ENCODE data around the gene ADK.
"Not testable (repeated sequence)": the region's sequence is repeated elsewhere in the genome, so short reads cannot be mapped to it uniquely, and the experiment has no call there.

Gene ADK

DNA sequence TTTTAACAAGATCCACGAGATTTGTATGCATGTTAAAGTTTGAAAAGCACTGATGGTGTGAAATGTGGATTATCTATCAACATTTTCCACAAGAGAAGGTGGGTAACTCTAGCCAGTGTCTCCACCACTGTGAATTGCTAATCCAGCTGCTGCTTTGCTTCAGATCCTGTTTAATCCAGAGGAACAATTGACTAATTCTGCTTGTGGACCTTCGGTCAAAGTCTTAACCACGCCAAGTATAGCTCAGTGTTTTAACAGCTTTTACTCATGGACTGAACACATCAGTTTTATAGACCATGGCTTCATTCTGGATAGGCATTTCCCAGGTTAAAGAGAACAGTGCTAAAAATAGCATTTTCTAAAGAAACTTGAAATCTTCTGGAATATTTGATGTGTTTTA is 23.5 kb downstream of the ADK start:
- Histone ChIP-seq H3K9me3 (ENCODE audit: control insufficient read depth, insufficient read depth, low read length) (no peaks in the 10 kb centered on the region), H3K4me1 (ENCODE audit: control insufficient read depth, insufficient read depth, low read length) (peaks cover 8% of the 10 kb centered on the region), H3K4me3 (ENCODE audit: low read depth, low read length) (no peak overlapping the region), H3K9ac (ENCODE audit: low read depth, low read length) (no peak overlapping the region), H3K36me3 (ENCODE audit: control insufficient read depth, insufficient read depth, low read length) (no peaks in the 10 kb centered on the region), H3K27me3 (ENCODE audit: control insufficient read depth, insufficient read depth, low read length) (no peaks in the 10 kb centered on the region)

DNA sequence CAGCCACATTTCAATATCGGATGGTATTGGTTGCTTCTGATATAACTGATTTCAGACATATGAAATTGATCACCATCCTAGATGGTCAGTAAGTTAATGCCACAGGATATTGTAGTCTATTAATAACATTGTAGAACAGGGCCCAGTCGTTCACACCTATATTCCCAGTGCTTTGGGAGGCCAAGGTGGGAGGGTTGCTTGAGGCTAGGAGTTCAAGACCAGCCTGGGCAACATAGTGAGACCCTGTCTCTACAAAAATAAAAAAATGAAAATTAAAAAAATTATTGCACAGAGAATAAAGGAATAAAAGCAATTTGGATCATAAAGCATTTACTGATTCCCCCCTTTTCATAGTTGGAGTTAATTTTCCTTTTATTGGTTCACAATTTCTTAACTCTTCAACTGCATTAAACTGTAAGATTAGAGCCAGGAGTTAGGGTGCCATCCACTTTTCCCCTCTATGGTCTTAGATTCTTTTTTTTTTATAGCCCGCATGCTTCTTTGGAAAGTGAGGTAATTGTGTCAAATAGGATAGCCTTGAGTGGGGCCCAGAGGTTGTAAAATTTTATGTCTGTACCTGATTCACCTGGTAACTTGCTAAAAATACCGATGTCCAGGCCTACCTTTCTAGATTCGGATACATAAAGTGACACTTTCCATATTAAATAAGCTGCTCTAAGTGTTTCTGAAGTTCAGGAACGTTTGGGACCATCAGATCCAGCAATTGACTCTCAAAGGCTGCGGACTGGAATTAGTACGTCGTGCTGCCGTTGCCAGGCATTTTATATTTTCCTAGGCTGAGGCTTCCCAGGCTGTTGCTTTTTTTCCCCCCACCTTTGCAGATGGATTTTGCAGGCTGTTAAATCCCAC is 24.7 kb downstream of the ADK start:
- Histone ChIP-seq H3K4me3 (ENCODE audit: low read depth, low read length) (peak overlapping the region; percentile 97), H3K4me1 (ENCODE audit: control insufficient read depth, insufficient read depth, low read length) (peaks cover 8% of the 10 kb centered on the region), H3K36me3 (ENCODE audit: control insufficient read depth, insufficient read depth, low read length) (no peaks in the 10 kb centered on the region), H3K27me3 (ENCODE audit: control insufficient read depth, insufficient read depth, low read length) (no peaks in the 10 kb centered on the region), H3K9me3 (ENCODE audit: control insufficient read depth, insufficient read depth, low read length) (no peaks in the 10 kb centered on the region), H3K9ac (ENCODE audit: low read depth, low read length) (peak overlapping the region; percentile 93)

DNA sequence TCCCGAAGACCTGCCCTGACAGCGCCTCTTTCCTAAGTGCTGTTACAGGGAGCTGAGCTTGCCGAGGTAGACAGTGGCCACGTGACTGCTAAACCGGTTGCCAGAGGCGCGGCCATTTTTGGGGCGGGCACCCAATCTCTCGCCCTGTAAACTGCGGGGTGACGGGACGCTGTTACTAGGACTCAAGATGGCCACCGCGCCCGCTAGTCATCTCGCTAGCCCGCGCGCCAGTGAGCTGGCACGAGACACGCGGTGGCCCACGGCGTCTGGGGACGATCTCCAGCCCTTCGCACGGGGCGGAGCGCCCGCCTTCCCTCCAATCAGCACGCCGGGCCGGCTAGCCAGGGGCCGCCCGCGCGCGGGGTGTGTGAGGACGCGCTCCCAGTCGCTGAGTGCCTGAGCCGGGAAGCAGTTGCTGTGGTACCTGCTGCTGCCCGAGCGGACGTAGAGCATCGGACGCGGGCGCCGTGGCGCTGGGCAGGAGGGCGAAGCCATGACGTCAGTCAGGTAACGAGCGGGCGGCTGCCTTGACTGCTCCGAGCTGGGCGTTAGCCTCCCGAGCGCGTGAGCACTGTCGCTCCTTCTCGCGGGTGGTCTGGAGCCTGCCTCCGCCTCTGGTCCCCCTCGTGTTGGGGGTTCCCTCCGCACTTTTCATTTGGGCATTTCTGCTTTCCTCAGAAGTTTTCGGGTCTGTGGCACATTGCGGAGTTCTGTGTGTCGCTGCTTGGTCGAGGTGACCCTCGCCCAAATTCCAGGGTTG is 25.5 kb downstream of the ADK start:
- Histone ChIP-seq H3K36me3 (ENCODE audit: control insufficient read depth, insufficient read depth, low read length) (no peaks in the 10 kb centered on the region), H3K9me3 (ENCODE audit: control insufficient read depth, insufficient read depth, low read length) (no peaks in the 10 kb centered on the region), H3K4me3 (ENCODE audit: low read depth, low read length) (peak overlapping the region; percentile 97), H3K4me1 (ENCODE audit: control insufficient read depth, insufficient read depth, low read length) (peaks cover 8% of the 10 kb centered on the region), H3K27me3 (ENCODE audit: control insufficient read depth, insufficient read depth, low read length) (no peaks in the 10 kb centered on the region), H3K9ac (ENCODE audit: low read depth, low read length) (peak overlapping the region; percentile 93)

DNA sequence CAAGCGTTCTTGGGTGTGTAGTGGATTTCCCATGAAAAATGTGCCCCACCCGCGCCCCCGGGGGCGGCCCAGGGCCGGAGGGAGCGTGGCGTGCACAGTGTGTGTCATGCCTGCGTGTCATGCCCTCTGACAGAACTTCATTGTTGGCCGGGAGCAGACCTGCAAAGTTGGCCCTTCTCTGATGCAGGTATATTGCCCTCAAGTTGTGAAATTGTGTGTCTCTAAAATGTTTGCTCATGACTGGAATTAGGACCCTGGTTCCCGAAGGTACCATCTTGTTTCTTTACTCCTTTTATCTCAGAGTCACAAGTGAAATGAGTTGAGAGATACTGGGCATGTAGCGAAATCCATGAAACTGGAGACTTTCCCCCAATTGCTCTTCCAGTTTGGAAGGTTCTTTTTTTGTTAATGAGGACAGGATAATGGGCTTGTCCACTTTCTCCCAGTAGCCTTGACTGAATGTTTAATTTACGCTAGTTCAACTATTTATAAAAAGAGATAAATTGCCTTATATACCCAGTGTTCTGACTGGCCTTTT is 26.2 kb downstream of the ADK start:
- Histone ChIP-seq H3K9ac (ENCODE audit: low read depth, low read length) (peak overlapping the region; percentile 93), H3K27me3 (ENCODE audit: control insufficient read depth, insufficient read depth, low read length) (no peaks in the 10 kb centered on the region), H3K4me1 (ENCODE audit: control insufficient read depth, insufficient read depth, low read length) (peaks cover 11% of the 10 kb centered on the region), H3K4me3 (ENCODE audit: low read depth, low read length) (peak overlapping the region; percentile 97), H3K36me3 (ENCODE audit: control insufficient read depth, insufficient read depth, low read length) (no peaks in the 10 kb centered on the region), H3K9me3 (ENCODE audit: control insufficient read depth, insufficient read depth, low read length) (no peaks in the 10 kb centered on the region)

DNA sequence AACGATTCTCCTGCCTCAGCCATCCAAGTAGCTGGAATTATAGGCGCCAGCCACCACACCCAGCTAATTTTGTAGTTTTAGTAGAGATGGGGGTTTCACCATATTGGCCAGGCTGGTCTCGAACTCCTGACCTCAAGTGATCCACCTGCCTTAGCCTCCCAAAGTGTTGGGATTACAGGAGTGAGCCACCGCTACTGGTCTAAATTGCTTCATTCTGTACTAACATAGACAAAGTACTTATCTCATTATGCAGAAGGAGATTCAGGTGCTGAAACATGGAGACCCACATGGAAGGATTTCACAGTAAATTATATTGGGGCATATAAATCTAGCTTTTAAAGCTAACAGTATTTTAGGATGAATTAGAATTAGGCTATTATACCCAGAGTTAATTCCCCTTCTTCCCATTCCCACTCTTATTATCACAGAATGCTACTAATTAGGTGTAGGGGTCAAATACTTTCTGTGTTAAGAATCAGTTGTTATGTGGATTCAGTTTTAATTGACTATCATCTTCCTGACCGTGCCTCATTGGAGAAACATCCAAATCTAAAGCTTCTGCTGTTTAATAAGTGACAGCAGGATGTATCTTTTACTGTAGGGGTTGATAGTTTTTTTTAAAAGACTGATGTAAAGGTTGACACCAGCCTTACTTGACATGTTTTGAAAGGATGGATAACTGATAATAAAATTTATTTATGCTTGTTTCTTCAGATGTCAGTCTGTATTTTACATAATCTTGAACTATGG is 27.2 kb downstream of the ADK start:
- Histone ChIP-seq H3K9me3 (ENCODE audit: control insufficient read depth, insufficient read depth, low read length) (no peaks in the 10 kb centered on the region), H3K27me3 (ENCODE audit: control insufficient read depth, insufficient read depth, low read length) (no peaks in the 10 kb centered on the region), H3K36me3 (ENCODE audit: control insufficient read depth, insufficient read depth, low read length) (no peaks in the 10 kb centered on the region), H3K4me1 (ENCODE audit: control insufficient read depth, insufficient read depth, low read length) (peaks cover 11% of the 10 kb centered on the region), H3K9ac (ENCODE audit: low read depth, low read length) (no peak overlapping the region), H3K4me3 (ENCODE audit: low read depth, low read length) (no peak overlapping the region)

DNA sequence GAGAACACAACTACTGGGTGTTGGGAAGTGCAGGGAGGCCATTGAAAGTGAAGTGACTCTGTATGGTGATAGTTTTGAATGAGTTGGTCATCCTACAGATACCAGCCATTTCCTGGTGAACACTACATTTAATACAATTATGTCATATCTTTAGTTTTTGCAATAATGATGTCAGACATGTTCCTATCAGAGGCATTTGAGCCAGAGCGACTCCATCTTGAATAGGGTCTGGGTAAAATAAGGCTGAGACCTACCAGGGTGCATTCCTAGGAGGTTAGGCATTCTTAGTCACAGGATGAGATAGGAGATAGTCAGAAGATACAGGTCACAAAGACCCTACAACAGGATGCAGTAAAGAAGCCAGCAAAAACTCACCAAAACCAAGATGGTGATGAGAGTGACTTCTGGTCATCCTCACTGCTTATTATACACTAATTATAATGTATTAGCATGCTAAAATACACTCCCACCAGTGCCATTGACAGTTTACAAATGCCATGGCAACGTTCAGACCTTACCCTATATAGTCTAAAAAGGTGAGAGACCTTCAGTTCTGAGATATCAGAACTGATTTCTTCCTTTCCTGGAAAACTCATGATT is 28.2 kb downstream of the ADK start:
- peaks cover 11% of the 10 kb centered on the region for H3K4me1 ChIP-seq (ENCODE audit: control insufficient read depth, insufficient read depth, low read length)

DNA sequence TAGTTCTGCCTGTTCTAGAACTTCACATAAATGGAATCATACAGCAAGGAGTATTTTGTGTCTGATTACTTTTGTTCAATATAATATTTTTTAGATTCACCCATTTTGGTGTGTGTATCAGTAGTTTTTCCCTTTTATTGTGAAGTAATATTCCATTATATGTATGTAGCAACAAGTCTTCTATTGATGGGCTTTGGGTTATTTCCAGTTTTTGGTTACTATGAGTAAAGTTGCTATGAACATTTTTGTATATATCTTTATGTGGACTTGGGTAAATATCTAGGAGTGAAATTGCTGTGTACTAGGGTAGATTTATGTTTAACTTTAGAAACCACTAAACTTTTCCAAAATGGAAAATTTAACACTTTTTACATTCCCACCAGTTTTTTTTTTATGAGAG is 35.7 kb downstream of the ADK start:
- Histone ChIP-seq H3K9ac (ENCODE audit: low read depth, low read length) (no peak overlapping the region), H3K36me3 (ENCODE audit: control insufficient read depth, insufficient read depth, low read length) (no peaks in the 10 kb centered on the region), H3K4me3 (ENCODE audit: low read depth, low read length) (no peak overlapping the region), H3K4me1 (ENCODE audit: control insufficient read depth, insufficient read depth, low read length) (peaks cover 5% of the 10 kb centered on the region), H3K27me3 (ENCODE audit: control insufficient read depth, insufficient read depth, low read length) (no peaks in the 10 kb centered on the region), H3K9me3 (ENCODE audit: control insufficient read depth, insufficient read depth, low read length) (no peaks in the 10 kb centered on the region)

More for the DNA sequence above, 28.2 kb downstream of the ADK start:
- Histone ChIP-seq H3K4me3 (ENCODE audit: low read depth, low read length) (no peak overlapping the region), H3K36me3 (ENCODE audit: control insufficient read depth, insufficient read depth, low read length) (no peaks in the 10 kb centered on the region), H3K9me3 (ENCODE audit: control insufficient read depth, insufficient read depth, low read length) (no peaks in the 10 kb centered on the region), H3K27me3 (ENCODE audit: control insufficient read depth, insufficient read depth, low read length) (no peaks in the 10 kb centered on the region), H3K9ac (ENCODE audit: low read depth, low read length) (no peak overlapping the region)

DNA sequence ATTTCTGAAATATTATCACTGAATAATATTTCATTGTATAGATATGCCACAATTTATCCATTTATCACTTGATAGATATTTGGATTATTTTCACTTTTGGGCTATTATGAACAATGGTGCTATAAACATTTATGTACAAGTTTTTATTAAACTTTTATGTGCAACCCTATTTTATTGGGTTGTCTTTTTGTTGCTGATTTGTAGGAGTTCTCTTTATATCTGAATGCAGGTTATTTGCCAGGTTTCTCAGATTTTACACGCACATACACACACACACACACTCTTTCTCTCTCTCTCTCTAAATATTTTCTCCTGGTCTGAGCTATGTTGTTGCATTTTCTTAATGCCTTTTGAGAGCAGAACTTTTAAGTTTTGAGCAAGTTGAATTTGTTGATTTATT is 36.2 kb downstream of the ADK start:
- Histone ChIP-seq H3K4me1 (ENCODE audit: control insufficient read depth, insufficient read depth, low read length) (peaks cover 3% of the 10 kb centered on the region), H3K27me3 (ENCODE audit: control insufficient read depth, insufficient read depth, low read length) (no peaks in the 10 kb centered on the region), H3K4me3 (ENCODE audit: low read depth, low read length) (no peak overlapping the region), H3K9me3 (ENCODE audit: control insufficient read depth, insufficient read depth, low read length) (no peaks in the 10 kb centered on the region), H3K9ac (ENCODE audit: low read depth, low read length) (no peak overlapping the region), H3K36me3 (ENCODE audit: control insufficient read depth, insufficient read depth, low read length) (no peaks in the 10 kb centered on the region)

DNA sequence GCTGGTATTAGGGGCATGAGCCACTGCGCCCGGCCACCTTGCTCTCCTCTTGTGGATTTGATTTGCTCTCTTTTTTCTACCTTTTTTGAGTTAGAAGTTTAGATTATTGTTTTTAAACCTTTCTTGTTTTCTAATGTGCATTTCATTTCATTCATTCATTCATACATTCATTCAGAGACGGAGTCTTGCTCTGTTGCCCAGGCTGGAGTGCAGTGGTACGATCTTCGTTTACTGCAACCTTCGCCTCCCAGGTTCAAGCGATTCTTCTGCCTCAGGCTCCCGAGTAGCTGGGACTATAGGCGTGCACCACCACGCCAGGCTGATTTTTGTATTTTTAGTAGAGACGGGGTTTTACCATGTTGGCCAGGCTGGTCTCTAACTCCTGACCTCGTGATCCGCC is 37.6 kb downstream of the ADK start:
- not testable (repeated sequence) for H3K4me1 ChIP-seq (ENCODE audit: control insufficient read depth, insufficient read depth, low read length); H3K36me3 ChIP-seq (ENCODE audit: control insufficient read depth, insufficient read depth, low read length); H3K9me3 ChIP-seq (ENCODE audit: control insufficient read depth, insufficient read depth, low read length); H3K4me3 ChIP-seq (ENCODE audit: low read depth, low read length); H3K9ac ChIP-seq (ENCODE audit: low read depth, low read length); H3K27me3 ChIP-seq (ENCODE audit: control insufficient read depth, insufficient read depth, low read length)

DNA sequence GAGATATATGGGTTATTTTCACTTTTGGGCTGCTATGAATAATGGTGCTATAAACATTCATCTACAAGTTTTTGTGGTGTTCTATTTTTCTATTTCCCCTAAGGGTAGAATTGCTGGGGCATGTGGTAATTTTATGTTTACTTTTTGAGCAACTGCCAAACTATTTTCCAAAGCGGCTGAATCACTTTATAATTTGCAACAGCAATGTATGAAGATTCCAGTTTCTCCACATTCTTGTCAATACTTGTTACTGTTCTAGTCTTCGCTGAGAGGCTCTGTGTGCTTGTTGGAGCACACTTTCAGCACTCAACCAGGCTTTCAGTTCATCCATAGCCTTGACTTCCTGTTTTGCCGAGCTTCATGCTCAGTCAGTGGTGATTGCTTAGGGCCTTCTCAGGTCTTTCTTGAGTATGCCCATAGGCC is 39.0 kb downstream of the ADK start:
- Histone ChIP-seq H3K27me3 (ENCODE audit: control insufficient read depth, insufficient read depth, low read length) (no peaks in the 10 kb centered on the region), H3K9me3 (ENCODE audit: control insufficient read depth, insufficient read depth, low read length) (no peaks in the 10 kb centered on the region), H3K4me3 (ENCODE audit: low read depth, low read length) (no peak overlapping the region), H3K9ac (ENCODE audit: low read depth, low read length) (no peak overlapping the region), H3K4me1 (ENCODE audit: control insufficient read depth, insufficient read depth, low read length) (peaks cover 5% of the 10 kb centered on the region), H3K36me3 (ENCODE audit: control insufficient read depth, insufficient read depth, low read length) (no peaks in the 10 kb centered on the region)

DNA sequence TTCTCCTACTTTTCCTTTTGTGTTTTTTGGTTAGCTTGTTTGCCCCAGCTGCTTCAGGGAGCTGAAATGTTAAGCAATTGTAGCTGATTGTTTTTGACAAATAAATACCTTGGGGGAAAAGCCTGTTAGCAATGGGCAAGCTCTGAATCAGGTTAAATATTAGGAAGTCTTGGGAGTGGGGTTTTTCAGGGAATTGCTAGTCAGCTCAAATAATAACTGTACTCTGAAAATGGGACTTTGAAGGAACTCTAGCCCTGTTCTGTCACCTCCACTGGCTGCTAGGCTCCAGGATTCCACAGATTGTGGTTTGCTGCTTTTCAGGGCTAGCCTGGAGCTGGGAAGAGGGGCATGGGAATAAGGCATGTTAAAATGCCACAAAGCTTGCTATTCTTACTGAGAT is 39.5 kb downstream of the ADK start:
- Histone ChIP-seq H3K27me3 (ENCODE audit: control insufficient read depth, insufficient read depth, low read length) (no peaks in the 10 kb centered on the region), H3K9ac (ENCODE audit: low read depth, low read length) (no peak overlapping the region), H3K4me3 (ENCODE audit: low read depth, low read length) (no peak overlapping the region), H3K4me1 (ENCODE audit: control insufficient read depth, insufficient read depth, low read length) (peaks cover 5% of the 10 kb centered on the region), H3K36me3 (ENCODE audit: control insufficient read depth, insufficient read depth, low read length) (no peaks in the 10 kb centered on the region), H3K9me3 (ENCODE audit: control insufficient read depth, insufficient read depth, low read length) (no peaks in the 10 kb centered on the region)

Measured in iPS-15b (cell line).